Gastrocnemius medialis (tissue), 4 donors: ENCODE measurements around the gene ESR1.

ENCODE experiments used
- CTCF ChIP-seq, 5 experiments: fragments of 450-650 bp in 3 of 5; fragments of 200-600 bp in 2 of 5; sonication (generic) in 2 of 5; IDR thresholded peaks in 4 of 5; conservative IDR thresholded peaks in 1 of 5; 1 replicate in 4 of 5; 2 replicates in 1 of 5; pipeline ENCODE4 v1.5.1; 2016 to 2019; ENCODE audit warnings: antibody characterized with exemption in 5 of 5, mild to moderate bottlenecking in 3 of 5, moderate library complexity in 3 of 5
- POLR2A ChIP-seq, 2 donors: fragments of 450-650 bp; IDR thresholded peaks; one replicate each; pipeline ENCODE4 v1.6.1; 2017; ENCODE audit warnings: antibody characterized with exemption in 2 of 2, mild to moderate bottlenecking in 2 of 2, moderate library complexity in 2 of 2

- TF ChIP-seq CTCF (IDR thresholded peaks at IDR 0.05 in 4 of 5, conservative IDR thresholded peaks at IDR 0.05 in 1 of 5) (no peak), POLR2A (IDR thresholded peaks at IDR 0.05) (no peak)
These were observed 323.0 kb downstream of the ESR1 start for GRCh38 chr6:152130441-152130840.
